ENCODE data around the gene MICALL2.

MICALL2 gene

DNA sequence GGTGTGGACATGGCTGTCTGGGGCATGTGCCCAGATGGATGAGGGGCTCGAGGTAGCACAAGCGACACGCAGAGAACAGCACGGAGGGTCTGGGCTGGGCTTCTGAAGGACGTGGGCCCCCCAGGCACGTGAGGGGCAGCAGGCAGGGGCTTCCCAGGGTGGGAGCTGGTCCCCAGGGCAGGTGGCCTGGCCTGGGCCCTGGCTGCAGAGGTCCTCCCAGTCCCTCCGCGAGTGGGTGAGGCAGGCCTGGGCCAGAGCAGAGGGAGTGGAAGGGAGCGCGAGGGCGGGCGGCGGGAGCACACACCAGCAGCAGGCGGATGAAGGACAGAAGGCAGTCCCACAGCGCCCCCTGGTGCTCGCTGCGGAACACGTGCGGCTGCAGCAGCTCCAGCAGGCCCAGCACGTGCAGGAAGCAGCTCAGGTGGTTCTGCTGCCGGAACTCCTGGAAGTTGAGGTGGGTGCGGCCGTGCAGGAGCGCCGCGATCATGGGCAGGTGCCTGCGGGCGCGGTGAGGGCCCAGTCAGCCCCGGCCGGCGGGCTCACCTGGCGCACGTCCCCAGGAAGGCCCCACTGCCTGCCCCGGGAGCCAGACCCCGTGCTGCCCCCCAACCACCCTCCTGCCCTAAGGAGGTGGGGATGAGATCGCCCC lies 14.7 kb upstream of the MICALL2 start:
- peak; percentile 32 for DNase-seq (ENCODE audit: low read depth)
- TF ChIP-seq, protein P1, sequence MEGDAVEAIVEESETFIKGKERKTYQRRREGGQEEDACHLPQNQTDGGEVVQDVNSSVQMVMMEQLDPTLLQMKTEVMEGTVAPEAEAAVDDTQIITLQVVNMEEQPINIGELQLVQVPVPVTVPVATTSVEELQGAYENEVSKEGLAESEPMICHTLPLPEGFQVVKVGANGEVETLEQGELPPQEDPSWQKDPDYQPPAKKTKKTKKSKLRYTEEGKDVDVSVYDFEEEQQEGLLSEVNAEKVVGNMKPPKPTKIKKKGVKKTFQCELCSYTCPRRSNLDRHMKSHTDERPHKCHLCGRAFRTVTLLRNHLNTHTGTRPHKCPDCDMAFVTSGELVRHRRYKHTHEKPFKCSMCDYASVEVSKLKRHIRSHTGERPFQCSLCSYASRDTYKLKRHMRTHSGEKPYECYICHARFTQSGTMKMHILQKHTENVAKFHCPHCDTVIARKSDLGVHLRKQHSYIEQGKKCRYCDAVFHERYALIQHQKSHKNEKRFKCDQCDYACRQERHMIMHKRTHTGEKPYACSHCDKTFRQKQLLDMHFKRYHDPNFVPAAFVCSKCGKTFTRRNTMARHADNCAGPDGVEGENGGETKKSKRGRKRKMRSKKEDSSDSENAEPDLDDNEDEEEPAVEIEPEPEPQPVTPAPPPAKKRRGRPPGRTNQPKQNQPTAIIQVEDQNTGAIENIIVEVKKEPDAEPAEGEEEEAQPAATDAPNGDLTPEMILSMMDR (IDR thresholded peaks at IDR 0.05; ENCODE audit: control insufficient read depth, insufficient read depth, low read depth, low read length, missing control alignments) = peak; percentile 92
- no peak overlapping the region for H3K4me3 ChIP-seq (ENCODE audit: control insufficient read depth, low read depth, low read length)

DNA sequence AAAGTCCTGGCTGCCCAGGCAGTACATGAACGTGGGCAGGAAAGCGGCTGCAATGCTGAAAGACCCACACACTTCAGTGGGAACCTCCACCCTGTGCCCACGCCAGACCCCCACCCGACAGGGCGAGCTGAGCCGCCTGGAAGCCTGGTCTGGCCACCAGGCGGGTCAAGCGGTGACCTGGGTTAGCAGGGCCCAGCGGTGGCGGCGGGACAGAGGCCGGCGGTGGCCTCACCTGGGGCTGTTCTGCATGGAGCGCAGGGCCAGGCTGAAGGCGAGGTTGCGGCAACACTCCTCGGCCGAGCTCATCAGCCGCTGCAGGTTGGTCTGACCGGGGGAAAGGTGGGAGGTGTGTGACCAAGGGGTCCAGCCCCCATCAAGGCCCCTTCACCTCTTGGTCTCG lies 11.6 kb upstream of the MICALL2 start:
- no peak overlapping the region for H3K4me3 ChIP-seq (ENCODE audit: control insufficient read depth, low read depth, low read length)
- no peak for DNase-seq (ENCODE audit: low read depth)
- TF ChIP-seq, protein P1 (IDR thresholded peaks at IDR 0.05; ENCODE audit: control insufficient read depth, insufficient read depth, low read depth, low read length, missing control alignments) = no peak

DNA sequence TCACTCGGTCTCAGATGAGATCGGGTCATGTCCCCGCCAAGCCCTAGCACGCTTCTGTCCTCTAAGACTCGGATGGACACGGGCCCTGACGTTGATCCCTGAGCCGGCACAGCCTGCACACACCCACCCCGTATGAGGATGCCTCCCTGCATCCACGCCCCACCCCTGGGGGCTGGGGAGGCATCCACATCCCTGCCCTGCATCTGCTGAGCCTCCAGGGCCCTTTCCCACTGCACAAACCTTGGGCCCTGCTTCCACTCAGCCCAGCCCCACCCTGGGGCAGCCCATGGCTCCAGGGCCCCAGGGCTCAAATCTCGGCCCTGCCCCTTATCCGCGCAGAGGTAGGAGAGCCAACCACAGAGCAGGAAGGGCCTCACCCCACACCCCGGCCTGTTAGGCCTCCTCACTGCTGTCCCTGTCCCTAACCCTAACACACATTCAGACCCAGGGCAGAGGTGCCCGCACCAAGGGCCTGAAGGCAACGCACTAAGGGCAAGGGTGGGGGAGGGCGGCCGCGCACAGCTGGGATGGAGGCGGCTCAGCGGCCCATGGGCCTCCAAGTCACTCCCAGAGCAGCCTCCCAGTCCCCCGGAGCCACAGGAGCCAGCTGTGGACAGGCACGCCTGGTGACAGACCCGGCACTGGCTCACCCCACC lies 9.5 kb upstream of the MICALL2 start:
- no peak for DNase-seq (ENCODE audit: low read depth)
- H3K4me3 ChIP-seq (ENCODE audit: control insufficient read depth, low read depth, low read length) = no peak overlapping the region
- TF ChIP-seq, protein P1 (IDR thresholded peaks at IDR 0.05; ENCODE audit: control insufficient read depth, insufficient read depth, low read depth, low read length, missing control alignments) = no peak

DNA sequence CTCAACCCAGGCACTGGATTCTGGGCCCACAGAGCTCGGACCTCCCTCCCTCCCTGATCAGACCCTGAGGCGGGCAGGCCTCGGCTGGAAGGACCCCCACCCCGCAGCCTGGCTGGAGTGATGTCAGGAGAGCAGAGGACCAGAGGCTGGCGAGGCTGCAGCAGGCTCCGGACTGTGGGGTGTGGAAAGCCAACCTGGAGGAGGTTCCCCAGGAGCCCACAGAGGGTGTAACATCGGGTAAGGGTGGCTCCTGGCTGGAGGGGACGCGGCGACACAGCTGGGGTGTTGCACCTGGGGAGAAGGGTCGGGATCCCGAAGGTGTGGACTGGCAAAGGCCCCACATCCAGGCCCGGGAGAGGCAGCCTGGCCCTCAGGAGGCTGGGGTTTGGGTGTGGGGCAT lies 8.9 kb upstream of the MICALL2 start:
- no peak for DNase-seq (ENCODE audit: low read depth)
- no peak overlapping the region for H3K4me3 ChIP-seq (ENCODE audit: control insufficient read depth, low read depth, low read length)
- TF ChIP-seq, protein P1 (IDR thresholded peaks at IDR 0.05; ENCODE audit: control insufficient read depth, insufficient read depth, low read depth, low read length, missing control alignments) = no peak

DNA sequence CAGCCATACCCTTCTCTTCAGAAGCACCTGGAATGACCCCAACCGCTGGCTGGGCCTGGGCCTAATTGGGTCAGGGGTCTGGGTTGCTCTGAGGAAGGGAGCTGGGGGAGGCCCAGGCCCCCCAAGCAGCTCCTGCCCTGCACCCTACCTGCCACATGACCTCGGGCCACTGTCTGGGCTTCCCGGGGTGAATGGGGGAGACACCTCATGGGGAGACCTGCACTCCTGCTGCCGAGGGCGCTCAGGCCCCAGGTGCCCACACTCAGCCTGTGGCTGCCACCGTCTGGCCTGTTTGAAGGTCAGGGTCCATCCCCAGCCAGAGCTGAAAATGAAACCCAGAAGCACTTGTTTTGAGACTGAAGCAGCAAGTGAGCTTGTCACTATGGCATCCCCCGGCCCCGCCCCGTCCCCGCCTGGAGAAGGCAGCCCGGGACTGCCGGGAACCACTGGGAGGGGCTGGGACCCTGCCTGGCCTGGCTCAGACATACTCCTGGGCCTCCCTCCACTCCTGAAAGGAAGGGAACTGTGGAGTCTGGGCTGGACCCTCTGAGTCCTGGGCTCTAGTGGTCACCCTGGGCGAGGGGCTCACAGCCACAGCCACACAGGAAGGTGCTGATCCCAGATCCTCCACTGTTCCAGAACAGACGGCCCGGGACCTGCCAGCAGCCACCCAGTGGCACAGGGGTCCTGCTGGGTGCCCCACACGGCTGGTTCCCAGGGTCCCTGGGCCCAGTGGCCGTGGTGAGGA lies 7.4 kb upstream of the MICALL2 start:
- TF ChIP-seq, protein P1 (IDR thresholded peaks at IDR 0.05; ENCODE audit: control insufficient read depth, insufficient read depth, low read depth, low read length, missing control alignments) = no peak
- no peak overlapping the region for H3K4me3 ChIP-seq (ENCODE audit: control insufficient read depth, low read depth, low read length)
- DNase-seq (ENCODE audit: low read depth) = no peak

DNA sequence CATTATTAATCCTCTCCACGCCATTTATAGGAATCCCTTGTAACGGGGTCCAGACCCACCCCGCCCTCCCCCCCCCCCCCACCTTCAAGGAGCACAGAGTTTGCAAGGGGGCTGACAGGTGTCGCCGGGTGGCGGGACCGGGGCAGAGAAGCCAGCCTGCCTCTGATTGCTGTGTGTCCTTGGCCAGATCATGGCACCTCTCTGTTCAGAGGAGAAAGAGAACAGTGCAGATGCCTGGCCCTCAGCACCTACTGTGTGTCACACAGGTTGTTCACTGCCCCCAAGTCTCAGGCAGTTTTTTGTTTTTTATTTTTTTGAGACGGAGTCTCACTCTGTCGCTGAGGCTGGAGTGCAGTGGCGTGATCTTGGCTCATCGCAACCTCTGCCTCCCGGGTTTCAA lies 5.4 kb upstream of the MICALL2 start:
- TF ChIP-seq, protein P1 (IDR thresholded peaks at IDR 0.05; ENCODE audit: control insufficient read depth, insufficient read depth, low read depth, low read length, missing control alignments) = no peak
- H3K4me3 ChIP-seq (ENCODE audit: control insufficient read depth, low read depth, low read length) = no peak overlapping the region
- no peak for DNase-seq (ENCODE audit: low read depth)

Measured in AG09309 (cell line).